HG02973 (cell line): ENCODE results near the gene INAFM2.

Source experiments
- ATAC-seq: cut with Tn5 transposase; IDR thresholded peaks from one replicate; pipeline ENCODE4 v1.9.1; 2021; ENCODE audit warnings: moderate library complexity; ENCODE audit not compliant: unreplicated experiment

The INAFM2 gene

GRCh38 chr15:40305281-40305680 is 18.2 kb upstream of the INAFM2 start:
- no peak for ATAC-seq

GRCh38 chr15:40306371-40306770 is 17.1 kb upstream of the INAFM2 start:
- ATAC-seq: no peak

DNA sequence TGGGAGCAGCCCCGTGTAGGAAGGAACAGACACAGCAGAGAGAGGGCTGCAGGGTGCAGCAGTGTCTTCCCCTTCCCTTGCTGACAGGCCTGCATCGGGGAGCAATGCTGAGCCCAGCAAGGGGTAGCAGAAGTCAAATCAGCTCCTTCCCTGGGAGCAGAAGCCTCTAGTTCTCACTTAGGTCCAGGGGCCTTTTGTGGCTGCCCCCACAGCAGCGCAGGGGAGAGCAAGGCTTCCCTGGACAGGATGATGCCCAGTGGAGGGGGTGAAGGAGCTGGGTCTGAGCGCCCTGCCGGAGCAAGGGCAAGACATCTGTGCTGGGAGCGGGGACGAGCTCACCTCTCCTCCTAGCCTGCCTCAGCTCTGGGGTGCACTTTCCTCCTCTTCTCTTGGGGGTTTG is 16.6 kb upstream of the INAFM2 start:
- no peak for ATAC-seq

DNA sequence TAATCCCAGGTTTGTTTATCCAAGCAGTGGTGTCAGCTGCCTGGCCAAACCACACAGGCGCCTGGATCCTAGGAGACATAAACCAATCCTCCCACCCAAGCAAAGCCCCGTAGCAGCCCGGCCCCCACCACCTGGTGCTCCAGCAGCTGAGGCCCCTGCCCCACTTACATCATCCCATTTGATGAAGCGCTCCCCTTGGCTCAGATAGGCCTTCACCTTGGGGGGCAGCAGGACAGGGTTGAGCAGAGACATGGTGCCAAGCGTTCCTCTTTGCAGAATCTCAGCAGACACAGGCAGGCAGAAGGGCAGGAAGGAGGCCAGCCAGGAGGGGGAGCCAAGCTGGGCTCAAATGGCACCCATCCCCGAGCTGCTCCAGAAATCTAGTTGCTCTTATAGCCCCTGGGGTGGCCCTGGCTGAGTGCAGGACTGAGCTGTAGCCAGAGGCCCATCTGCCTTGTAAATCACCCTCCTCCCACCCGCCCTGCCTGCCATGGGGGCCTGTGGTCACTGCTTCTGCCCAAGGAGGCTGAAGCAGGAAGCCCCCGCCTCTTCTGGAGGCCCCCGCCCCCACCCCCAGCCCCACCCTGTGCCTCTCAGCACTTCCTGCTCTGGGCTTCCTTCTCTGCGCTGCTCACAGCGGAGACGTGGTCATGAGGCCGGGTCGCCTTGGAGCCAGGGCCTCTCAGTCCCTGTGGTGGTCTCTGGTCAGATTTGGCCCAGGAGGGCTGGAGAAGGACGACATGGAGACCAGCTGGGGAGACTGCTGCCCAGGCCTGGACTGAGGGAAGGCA is 15.9 kb upstream of the INAFM2 start, which contains the start of gene PLCB2:
PLCB2 (minus strand) TSS at position 515 of the 791 bp plus-strand sequence; CDS start at position 252, 263 bp downstream.
- peak; percentile 49 for ATAC-seq

GRCh38 chr15:40309344-40309862 is 14.1 kb upstream of the INAFM2 start:
- no peak for ATAC-seq

DNA sequence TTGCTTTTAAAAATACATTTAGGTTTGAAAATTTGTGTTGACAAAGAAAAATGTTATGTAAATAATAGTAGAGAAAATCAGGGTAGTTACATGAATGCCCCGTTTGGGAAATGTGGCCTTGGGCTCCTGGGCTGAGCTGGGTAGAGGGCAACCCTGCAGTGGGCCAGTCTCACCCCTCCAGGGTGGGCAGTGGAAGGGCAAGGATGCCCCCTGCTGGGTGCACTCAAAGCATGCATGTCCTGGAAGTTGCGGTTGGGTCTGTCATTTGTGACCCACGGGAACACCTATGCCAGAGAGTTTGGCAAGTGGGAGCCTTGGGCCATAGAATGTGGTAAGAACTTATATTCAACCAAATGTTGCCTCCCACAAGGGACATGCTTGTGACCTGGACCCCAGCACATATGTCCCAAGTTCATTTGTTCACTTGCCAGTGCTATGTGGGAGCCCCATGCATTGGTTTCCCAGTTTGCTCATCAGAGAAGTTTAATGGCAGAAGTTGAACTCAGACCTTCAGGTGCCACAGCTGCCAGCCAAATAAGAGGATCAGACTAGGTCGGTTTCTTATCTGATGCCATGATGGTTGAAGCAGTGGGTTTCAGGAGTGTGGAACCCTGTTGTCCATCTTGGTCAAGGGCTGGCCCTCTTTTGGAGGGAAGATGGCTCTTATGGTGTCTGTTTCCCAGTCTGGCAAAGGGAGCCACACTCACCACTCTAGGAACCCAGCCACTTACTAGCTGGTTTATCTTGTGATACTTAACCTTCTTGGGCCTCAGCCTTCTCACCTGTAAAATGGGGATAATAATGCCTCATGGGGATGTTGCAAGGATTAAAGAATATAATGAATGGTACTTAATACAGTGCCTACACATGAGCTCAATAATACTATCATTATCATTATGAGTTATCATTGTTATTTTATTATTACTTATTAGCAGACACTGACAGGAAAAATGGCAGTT is 13.2 kb upstream of the INAFM2 start:
- no peak for ATAC-seq

DNA sequence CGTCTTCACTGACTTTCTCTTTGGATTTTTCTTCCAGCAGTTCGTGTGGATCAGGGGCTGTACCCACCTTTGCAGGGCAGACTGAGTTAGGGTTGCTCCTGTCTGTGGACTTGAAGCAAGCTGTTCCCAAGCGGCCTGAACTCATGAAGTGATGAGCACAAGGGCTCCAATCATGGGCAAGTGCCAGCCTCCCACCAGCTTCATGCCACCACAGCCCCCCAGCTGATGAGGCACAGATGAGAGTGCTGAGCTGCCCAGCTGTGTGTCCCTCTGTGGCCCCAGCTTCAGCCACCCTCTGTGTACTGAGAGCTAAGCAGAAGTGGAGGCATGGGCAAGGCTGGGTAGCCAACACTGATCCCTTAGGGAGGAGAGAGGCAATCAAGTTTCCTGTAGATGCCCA is 12.5 kb upstream of the INAFM2 start:
- ATAC-seq: no peak

- ATAC-seq: no peak
These were observed 10.9 kb upstream of the INAFM2 start for GRCh38 chr15:40312370-40313158.

DNA sequence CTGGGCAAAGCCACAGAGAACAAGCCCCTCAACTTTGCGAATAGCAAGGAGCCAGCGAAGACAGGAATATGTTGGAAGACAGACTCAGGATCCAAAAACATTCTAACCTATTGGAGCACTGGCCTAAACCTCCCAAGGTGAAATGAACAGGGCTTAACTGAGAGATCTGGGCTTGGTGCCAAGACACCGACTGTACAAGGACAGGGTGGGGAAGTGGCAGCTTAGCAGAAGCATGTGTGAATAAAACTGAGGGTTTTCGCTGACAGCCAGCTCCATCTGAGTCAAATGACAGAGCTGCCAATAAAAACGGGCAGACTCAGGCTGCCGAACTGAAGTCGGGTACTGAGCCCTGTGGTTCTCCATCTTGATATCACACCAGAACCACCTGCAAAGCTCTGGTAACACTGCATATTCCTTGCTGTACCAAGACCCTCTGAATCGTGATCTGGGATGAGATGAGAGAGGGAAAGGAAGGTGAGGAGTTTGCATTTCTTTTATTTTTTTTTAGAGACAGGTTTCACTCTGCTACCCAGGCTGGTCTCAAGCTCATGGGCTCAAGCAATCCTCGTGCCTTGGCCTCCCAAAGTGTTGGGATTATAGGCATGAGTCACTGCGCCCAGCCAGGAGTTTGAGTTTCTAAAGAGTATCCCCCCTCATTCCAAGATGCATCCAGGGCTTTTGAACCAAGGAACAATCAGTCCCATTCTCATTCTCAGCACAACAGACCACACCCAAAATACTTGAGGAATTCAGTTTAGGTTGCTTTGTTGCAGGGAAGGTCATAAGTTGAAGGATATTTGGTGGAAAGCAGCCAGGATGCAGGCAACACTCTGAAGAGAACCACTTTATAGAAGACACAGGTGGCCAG is 9.7 kb upstream of the INAFM2 start:
- ATAC-seq: no peak

DNA sequence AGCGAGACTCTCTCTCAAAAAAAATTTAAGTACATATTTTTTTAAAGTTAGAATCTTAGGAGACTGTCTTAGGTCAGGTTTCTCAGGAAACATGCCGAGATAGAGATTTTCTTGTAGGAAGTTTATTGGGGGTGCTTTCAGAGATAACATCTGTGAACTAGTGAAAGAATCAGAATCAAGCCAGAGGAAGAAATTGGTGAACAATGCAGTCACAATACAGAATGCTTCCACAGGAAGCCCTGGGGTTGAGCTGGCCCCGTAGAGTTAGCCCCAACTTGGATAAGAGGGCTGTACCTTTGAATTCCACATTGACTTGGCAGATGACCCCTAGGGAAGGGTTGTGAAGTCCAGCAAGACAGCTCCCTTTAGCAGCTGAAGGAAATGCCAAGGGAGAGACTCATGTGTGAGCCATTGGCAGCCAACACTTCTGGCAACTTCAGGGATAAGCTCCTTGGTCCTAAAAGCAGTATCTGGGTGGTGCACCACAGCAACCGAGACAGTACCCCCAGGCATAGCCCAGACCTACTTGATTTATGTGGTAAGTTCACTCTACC is 8.7 kb upstream of the INAFM2 start:
- no peak for ATAC-seq

DNA sequence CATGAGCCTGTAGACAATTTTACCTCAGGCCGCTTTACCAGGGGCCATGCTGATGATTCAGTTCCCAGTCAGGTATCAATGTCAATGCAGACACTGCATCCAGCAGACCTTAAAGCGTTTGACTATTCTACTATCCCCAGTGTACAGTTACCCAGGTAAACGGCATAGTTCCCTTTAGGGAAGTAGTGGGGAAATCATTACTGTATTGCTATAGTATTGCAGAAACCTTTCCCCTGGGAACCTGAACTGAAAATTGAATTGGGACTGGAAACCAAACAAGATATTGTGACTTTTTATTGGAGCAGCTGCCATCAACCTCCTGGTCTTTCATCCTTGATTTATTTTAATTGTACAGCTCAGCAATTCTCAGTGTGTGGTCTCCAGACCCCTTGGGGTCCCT is 6.6 kb upstream of the INAFM2 start:
- ATAC-seq: no peak

- ATAC-seq: no peak
These were observed 5.9 kb upstream of the INAFM2 start for GRCh38 chr15:40317580-40317979.

- ATAC-seq: no peak
These were observed 3.1 kb upstream of the INAFM2 start for GRCh38 chr15:40320409-40320808.

- no peak for ATAC-seq
These were observed 2.5 kb upstream of the INAFM2 start for GRCh38 chr15:40320931-40321371.

DNA sequence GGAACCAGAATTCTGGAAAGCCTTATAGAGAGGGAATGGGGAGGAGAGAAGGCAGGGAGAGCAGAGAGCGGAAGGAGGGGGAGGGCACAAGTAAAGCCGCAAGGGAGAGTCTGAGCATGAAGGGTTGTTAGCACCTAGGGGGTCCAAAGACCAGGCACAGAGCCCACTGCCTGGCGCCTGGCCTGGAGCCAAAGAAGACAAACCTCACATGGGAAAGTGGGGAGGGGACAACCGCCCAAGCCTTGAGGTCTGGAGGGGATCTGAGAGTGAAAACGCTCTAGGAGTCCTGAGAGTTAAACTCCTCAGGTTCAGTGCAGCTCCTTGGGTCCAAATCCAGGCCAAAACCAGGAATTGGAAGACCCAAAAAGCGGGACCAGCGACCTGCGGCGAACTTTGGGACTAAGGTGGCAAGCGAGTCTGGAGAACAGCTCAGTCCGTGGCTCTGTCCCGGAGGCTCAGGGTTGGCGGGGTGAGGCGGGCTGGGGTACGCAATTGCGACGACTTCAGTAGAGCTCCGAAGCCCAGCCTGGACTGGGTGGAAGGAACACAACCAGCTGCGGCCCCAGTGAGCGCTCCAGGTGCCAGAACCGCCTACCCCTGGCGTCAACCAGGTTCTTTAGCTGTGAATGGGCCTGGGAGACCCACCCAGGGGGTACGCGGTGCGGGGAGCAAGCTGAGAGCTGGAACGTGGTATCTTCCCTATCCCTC is 807 bp upstream of the INAFM2 start:
- ATAC-seq: no peak

GRCh38 chr15:40323953-40324937 is 753 bp downstream of the INAFM2 start:
- no peak for ATAC-seq

DNA sequence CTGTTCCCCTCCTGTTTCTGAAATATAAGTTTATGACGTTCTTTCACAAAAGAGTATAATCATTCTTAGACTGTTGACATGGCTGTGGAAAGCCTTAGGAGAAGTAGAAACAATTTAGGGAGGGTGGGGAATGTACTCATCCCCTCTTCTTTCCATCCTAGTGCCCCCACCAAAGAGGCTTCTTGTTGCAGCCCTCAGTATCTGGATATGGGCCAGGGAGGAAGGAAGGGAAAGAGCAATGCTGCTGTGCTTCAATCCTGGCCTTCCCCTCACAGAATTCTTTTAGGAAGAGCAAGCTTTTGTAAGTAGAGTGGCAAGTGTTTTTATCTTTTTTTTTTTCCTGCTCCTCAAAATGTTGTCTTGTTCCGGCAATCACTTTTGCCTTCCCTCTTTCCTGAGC is 1.7 kb downstream of the INAFM2 start:
- no peak for ATAC-seq

DNA sequence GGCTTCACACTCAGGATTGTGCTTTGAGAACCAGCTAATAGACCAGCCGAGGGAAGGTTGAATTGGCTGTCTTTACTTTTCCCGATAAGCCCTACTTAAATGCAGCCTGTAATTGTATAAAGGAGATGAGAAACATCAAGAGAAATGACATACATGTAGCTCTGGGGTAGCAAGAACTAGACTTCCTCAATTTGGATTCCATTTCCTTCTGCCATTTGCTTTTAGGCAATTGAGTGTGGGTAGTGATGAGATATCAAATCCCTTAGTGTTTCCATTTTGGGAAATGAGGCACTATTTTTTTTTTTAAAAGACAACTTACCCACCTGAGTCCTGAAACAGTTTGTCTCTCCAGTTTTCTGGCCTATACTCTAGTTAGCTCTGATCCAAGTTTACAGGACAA is 2.2 kb downstream of the INAFM2 start:
- no peak for ATAC-seq
